Activated naive CD8-positive, alpha-beta T cell treated with anti-CD3 and anti-CD28 coated beads, Interleukin-2, amount 50 U/mL, for 24 hours (primary cell): ENCODE results near the gene FNBP1L.

ENCODE experiments used
- ATAC-seq: fragments of 150-1000 bp; cut with Tn5 transposase; one replicate; pipeline ENCODE4 v1.10.0; 2021
- DNase-seq: peaks from one replicate; pipeline ENCODE4 v3.0.0; 2021
- H3K27ac Mint-ChIP-seq: one replicate; pipeline ENCODE4 v1.8.0; 2021; ENCODE audit warnings: mild to moderate bottlenecking, mixed read lengths
- H3K27me3 Mint-ChIP-seq: one replicate; pipeline ENCODE4 v1.8.0; 2021; ENCODE audit warnings: mixed read lengths
- H3K36me3 Mint-ChIP-seq: one replicate; pipeline ENCODE4 v1.8.0; 2021; ENCODE audit warnings: low read depth, mixed read lengths
- H3K4me1 Mint-ChIP-seq: one replicate; pipeline ENCODE4 v1.8.0; 2021; ENCODE audit warnings: mixed read lengths
- H3K4me3 Mint-ChIP-seq: one replicate; pipeline ENCODE4 v1.8.0; 2021; ENCODE audit warnings: mild to moderate bottlenecking, moderate library complexity, mixed read lengths
- H3K9me3 Mint-ChIP-seq: one replicate; pipeline ENCODE4 v1.8.0; 2021; ENCODE audit warnings: mixed read lengths

The FNBP1L gene

DNA sequence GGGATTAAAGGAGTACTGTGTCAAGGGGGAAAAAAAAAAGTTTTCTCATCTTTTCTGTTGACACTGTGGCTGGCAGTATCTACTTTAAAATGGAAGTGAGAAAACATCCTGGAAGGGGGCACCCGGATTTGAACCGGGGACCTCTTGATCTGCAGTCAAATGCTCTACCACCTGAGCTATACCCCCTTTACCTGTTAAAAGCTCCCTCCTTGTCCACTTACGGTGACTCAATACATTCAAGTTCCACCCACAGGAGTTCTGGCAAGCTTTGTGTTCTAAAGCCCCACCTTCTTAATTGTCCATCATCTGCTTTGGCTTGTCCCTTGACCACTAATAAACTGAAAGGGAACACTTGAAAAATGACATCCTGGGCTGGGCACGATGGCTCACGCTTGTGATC is 68.2 kb downstream of the FNBP1L start:
- H3K27ac Mint-ChIP-seq: no peak overlapping the region
- H3K4me3 Mint-ChIP-seq: no peak overlapping the region
- H3K4me1 Mint-ChIP-seq: no peaks in the 10 kb centered on the region
- peaks cover 4% of the 10 kb centered on the region for H3K27me3 Mint-ChIP-seq
- no peaks in the 10 kb centered on the region for H3K9me3 Mint-ChIP-seq
- ATAC-seq (no peak), DNase-seq (peak; percentile 6)
- peaks cover 2% of the 10 kb centered on the region for H3K36me3 Mint-ChIP-seq

DNA sequence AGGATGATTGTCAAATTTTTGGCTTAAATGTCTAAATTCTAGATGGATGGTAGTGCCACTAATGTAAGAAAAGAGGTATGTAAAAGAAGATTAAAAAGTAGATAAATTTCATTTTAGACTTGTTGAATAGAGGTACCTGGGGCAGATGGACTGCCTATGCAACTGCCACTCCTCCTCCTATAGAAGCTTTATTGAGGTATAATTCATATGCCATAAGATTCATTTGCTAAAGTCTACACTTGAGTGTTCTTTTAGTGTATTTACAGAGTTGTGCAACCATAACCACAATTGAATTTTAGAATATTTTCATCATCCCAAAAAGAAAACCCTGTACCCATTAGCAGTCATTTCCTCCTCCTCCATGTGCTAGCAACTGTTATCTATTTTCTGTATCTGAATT is 70.6 kb downstream of the FNBP1L start:
- ATAC-seq: no peak

DNA sequence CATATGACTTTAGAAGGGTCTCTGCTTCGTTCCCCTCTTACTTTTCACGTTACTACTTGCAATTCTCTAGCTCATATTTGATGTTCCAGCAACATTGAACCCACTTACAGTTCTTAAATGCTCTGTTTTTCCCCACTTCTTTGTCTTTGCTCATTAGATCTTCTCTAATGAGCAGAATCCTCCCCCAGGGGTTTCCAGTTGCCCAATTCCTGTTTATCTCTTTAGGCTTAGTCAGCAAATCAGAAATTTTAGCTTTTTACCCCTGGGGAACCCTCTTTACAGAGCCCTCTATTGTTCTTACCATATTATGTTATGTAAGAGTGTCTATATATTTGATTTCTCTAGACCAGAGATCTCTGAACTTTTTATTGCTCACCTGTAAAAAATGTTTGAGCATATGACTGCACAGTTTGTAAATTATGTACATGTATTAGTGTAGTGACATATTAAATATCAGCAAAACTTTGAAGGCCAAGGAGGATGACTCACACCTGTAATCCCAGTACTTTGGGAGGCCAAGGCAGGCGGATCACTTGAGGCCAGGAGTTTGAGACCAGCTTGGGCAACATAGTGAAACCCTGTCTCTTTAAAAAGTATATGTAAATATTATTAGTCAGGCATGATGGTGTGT is 71.4 kb downstream of the FNBP1L start:
- ATAC-seq: no peak
- H3K4me1 Mint-ChIP-seq: no peaks in the 10 kb centered on the region
- H3K27ac Mint-ChIP-seq: no peak overlapping the region
- H3K36me3 Mint-ChIP-seq: no peaks in the 10 kb centered on the region
- H3K9me3 Mint-ChIP-seq: no peaks in the 10 kb centered on the region
- H3K4me3 Mint-ChIP-seq: no peak overlapping the region
- no peak for DNase-seq
- peaks cover 2% of the 10 kb centered on the region for H3K27me3 Mint-ChIP-seq

More for the DNA sequence above, 70.6 kb downstream of the FNBP1L start:
- Mint-ChIP-seq H3K4me1 (no peaks in the 10 kb centered on the region), H3K4me3 (no peak overlapping the region), H3K27me3 (peaks cover 2% of the 10 kb centered on the region), H3K9me3 (no peaks in the 10 kb centered on the region), H3K36me3 (peaks cover 2% of the 10 kb centered on the region), H3K27ac (no peak overlapping the region)
- DNase-seq: no peak

DNA sequence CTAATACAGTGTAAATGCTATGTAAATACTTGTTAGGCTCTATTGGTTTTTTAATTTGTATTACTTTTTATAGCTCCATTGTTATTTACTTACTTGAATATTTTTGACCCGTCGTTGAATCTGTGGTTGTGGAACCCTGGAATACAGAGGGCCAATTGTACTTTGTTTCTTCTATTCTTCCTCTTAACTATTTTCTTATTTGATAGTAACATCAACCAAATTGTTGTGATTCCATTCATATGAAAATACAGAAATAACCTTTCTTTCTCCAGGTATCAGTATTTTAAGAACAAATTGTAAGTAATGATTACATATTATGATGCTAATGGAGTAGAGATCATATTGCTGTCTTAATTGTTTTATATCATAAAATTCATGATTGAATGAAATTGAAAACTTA is 73.7 kb downstream of the FNBP1L start:
- Mint-ChIP-seq H3K36me3 (no peaks in the 10 kb centered on the region), H3K27me3 (peaks cover 2% of the 10 kb centered on the region), H3K9me3 (no peaks in the 10 kb centered on the region), H3K4me3 (no peak overlapping the region), H3K4me1 (no peaks in the 10 kb centered on the region), H3K27ac (no peak overlapping the region)
- DNase-seq (no peak), ATAC-seq (no peak)

DNA sequence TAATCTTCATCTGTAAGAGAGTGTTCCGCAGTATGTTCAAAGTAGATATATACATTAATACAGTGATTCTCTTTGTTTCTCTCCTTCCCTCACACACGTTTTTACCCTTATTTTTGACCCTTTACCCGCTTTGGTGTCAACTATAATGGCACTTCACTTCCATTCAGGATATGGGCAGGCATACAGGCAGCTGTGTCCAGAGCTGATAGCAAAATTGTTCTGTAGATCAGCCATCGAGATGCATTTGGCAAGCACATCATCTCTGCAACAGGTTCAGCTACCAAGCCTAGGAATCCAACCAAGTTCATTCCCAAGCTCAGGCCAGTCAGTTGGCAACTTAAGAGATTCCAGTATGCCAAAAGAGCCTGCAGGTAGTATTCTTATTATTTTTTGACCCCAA is 74.8 kb downstream of the FNBP1L start:
- ATAC-seq: no peak
- DNase-seq: no peak
- Mint-ChIP-seq H3K36me3 (no peaks in the 10 kb centered on the region), H3K27ac (no peak overlapping the region), H3K4me3 (no peak overlapping the region), H3K9me3 (no peaks in the 10 kb centered on the region), H3K4me1 (no peaks in the 10 kb centered on the region), H3K27me3 (peaks cover 2% of the 10 kb centered on the region)

DNA sequence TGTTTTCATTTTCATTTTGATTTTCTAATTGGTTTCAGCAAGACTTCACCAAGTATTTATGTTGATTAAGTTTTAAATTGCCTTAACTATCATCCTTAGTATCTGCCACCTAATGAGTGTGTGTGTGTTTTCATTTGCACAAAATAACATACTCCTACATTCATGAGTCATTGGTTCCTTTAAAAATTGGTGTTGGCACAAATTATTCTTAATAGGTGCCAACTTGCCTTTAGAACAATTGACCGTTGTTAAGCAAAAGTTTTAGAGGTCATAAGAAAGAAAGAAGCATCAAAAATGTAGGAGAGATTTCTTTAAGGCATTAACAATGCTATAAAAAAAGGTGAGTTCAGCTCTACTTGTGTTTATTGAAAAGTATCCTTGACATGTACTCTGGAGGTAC is 77.5 kb downstream of the FNBP1L start:
- H3K4me3 Mint-ChIP-seq: no peak overlapping the region
- H3K27ac Mint-ChIP-seq: no peak overlapping the region
- DNase-seq: no peak
- ATAC-seq: no peak
- no peaks in the 10 kb centered on the region for H3K36me3 Mint-ChIP-seq
- H3K4me1 Mint-ChIP-seq: no peaks in the 10 kb centered on the region
- H3K27me3 Mint-ChIP-seq: no peaks in the 10 kb centered on the region
- H3K9me3 Mint-ChIP-seq: no peaks in the 10 kb centered on the region

DNA sequence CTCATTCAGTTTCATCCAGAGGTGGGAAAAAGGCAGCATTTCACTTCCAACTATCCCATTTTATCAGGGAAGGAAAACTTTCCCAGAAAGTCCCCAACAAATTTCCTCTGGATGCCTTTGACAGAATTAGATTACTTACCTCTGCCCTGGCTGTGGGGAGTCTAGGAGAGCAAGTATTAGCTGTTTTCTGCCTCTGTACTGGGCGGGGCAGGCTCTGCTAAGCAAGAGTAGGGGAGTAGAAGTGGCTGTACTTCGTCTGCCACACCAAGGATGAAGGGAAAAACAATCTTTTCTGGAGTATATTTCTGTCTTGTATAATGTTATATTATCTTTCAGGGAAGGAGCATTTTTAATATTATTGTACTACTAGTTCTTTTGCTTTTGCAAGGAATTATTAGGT is 78.5 kb downstream of the FNBP1L start:
- no peaks in the 10 kb centered on the region for H3K27me3 Mint-ChIP-seq
- no peaks in the 10 kb centered on the region for H3K36me3 Mint-ChIP-seq

DNA sequence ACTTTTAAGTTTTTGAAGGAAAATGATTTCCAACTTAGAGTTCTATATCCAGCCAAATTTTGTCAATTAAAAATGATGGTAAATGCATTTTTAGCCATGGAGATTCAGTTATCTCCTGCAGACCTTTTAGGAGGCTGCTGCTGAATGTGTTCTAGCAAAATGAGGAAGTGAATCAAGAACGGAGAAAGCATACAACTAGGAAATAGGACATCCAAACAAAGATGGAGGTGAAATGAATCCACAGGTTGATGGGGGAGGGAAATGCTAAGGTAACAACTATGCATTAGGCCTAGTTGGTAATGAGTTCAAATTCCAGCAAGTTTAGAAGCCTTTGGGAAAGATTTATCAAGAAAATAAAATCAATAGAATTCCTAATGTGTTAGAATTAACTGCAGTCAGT is 80.5 kb downstream of the FNBP1L start:
- Mint-ChIP-seq H3K4me3 (no peak overlapping the region), H3K9me3 (no peaks in the 10 kb centered on the region), H3K36me3 (no peaks in the 10 kb centered on the region), H3K27me3 (peaks cover 1% of the 10 kb centered on the region), H3K4me1 (no peaks in the 10 kb centered on the region), H3K27ac (no peak overlapping the region)
- no peak for DNase-seq
- no peak for ATAC-seq

More for the DNA sequence above, 78.5 kb downstream of the FNBP1L start:
- Mint-ChIP-seq H3K27ac (no peak overlapping the region), H3K4me1 (no peaks in the 10 kb centered on the region), H3K4me3 (no peak overlapping the region), H3K9me3 (no peaks in the 10 kb centered on the region)
- no peak for DNase-seq
- no peak for ATAC-seq

DNA sequence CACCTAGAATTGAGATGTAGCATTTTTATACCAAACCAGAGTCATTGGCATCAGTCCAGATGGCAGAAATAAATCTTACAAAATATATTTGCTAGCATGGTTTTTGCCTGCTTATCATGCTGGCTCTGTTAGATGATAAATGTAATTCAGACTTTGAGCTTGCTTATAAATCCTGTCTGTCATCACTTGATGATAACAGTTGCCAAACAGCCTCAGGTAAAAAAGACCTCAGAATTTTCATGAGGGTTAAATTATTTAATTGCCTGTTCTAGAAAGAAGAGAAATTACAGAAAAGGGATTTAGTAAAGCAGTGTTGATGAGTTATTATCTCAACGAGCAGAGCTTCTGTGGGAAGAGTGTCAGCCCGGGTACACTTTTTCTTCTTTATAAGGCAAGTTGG is 83.3 kb downstream of the FNBP1L start:
- no peak for ATAC-seq
- no peak overlapping the region for H3K4me3 Mint-ChIP-seq
- no peaks in the 10 kb centered on the region for H3K36me3 Mint-ChIP-seq
- H3K9me3 Mint-ChIP-seq: no peaks in the 10 kb centered on the region
- H3K27ac Mint-ChIP-seq: no peak overlapping the region
- no peak for DNase-seq
- H3K27me3 Mint-ChIP-seq: peaks cover 6% of the 10 kb centered on the region
- no peaks in the 10 kb centered on the region for H3K4me1 Mint-ChIP-seq

DNA sequence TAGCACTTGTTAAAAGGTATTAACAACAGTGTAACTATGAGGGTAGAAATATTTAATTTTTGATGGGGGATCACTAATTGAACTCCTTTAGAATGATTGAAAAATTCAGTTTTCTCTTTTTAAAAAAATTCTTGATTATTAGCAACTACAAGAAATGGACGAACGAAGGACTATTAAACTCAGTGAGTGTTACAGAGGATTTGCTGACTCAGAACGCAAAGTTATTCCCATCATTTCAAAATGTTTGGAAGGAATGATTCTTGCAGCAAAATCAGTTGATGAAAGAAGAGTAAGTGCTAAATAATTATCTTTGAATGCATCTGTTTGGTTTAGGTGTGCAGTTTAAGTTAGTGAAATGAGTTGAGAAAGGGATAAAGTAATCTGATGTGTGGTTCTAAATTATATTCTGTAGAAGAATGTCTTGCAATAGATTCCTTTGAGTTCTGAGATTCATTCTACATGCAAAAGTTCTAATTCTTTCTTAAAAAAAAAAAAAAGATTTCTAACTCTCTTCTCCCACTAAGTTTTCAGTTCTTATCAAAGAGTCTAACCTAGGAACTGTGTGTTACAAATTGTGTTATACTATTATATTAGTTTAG is 85.0 kb downstream of the FNBP1L start:
- H3K36me3 Mint-ChIP-seq: no peaks in the 10 kb centered on the region
- H3K27me3 Mint-ChIP-seq: peaks cover 7% of the 10 kb centered on the region
- ATAC-seq (no peak), DNase-seq (no peak)
- no peak overlapping the region for H3K4me3 Mint-ChIP-seq
- H3K27ac Mint-ChIP-seq: no peak overlapping the region
- peaks cover under 1% of the 10 kb centered on the region for H3K4me1 Mint-ChIP-seq
- no peaks in the 10 kb centered on the region for H3K9me3 Mint-ChIP-seq

DNA sequence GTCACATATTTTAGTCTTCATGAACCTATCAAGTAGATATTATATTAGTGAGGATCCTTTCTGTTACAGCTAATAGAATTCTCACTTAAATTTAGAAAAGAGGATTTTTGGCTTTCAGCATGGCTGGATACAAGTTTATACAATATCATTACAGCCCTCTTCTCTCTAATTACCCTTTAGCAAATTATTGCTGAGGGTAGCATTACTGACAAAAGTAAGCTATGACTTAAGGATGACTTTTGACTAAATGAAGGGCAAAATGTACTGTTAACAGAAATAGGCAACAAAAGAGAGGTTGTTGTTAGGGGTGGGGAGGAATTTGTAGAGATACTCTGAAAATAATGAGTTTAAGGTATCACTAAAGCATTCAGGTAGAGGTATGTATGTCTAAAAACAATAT is 85.8 kb downstream of the FNBP1L start:
- Mint-ChIP-seq H3K36me3 (no peaks in the 10 kb centered on the region), H3K4me3 (no peak overlapping the region), H3K27ac (no peak overlapping the region), H3K9me3 (no peaks in the 10 kb centered on the region), H3K4me1 (peaks cover 5% of the 10 kb centered on the region), H3K27me3 (peaks cover 7% of the 10 kb centered on the region)
- no peak for DNase-seq
- no peak for ATAC-seq

DNA sequence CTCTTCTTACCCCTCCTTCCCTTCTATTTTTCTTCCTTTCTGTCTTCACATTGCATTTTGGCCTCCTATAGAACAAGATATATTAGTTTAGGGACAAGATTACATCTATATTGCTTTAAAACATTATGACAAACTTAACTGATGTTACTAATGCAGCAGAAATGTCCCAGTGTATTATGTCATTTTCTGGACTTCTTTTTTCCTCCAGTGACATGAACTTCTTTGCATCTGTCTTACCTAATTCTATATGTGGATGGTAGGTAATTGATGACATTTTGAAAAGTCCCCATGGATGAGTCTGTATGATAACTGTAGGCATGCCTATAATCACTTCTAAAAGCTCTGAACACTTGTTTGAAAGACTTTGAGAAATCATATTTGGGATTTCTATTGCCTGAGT is 89.5 kb downstream of the FNBP1L start:
- DNase-seq (no peak), ATAC-seq (no peak)
- Mint-ChIP-seq H3K27ac (no peak overlapping the region), H3K36me3 (no peaks in the 10 kb centered on the region), H3K9me3 (no peaks in the 10 kb centered on the region), H3K27me3 (peaks cover 11% of the 10 kb centered on the region), H3K4me3 (no peak overlapping the region), H3K4me1 (peaks cover 5% of the 10 kb centered on the region)

DNA sequence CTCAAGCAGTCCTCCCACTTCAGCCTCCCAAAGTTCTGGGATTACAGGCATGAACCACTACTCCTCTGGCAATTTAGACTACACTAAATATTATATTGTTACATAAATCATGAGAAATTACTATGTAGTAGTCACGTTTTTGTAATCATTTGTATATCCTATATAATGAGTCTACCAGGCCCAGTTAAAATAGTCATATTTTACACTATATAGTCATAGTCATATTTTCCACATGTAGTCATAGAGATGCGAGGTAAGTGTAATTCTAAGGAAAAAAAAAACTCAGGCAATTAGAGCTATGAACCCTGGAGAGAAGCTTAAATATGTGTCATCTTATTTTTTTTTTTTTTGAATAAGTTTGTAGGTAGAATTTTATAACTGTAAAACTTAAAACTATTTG is 90.0 kb downstream of the FNBP1L start:
- no peak overlapping the region for H3K4me3 Mint-ChIP-seq
- peaks cover 11% of the 10 kb centered on the region for H3K27me3 Mint-ChIP-seq
- ATAC-seq (peak; percentile 59), DNase-seq (no peak)
- H3K9me3 Mint-ChIP-seq: no peaks in the 10 kb centered on the region
- H3K4me1 Mint-ChIP-seq: peaks cover 5% of the 10 kb centered on the region
- H3K36me3 Mint-ChIP-seq: no peaks in the 10 kb centered on the region
- no peak overlapping the region for H3K27ac Mint-ChIP-seq

DNA sequence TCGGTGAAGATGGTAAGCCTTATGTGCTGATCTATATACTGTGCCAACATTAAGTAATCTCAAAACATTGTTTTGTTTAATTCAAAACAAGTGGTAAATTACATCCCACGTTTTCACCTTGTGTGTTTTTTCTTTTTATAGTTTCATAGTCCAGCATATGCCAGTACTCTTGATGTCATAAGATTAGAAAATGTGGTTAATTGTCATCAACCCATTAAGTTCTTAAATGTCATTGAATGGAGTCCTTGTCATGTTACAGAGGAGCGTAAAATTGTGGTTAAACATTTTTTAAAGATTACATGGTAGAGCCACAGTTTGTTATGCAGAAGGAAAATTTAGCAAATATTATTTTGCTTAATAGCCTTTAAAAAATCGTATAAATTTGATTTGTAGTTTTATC is 93.1 kb downstream of the FNBP1L start:
- DNase-seq (no peak), ATAC-seq (no peak)
- peaks cover 7% of the 10 kb centered on the region for H3K27me3 Mint-ChIP-seq
- H3K4me1 Mint-ChIP-seq: peaks cover 5% of the 10 kb centered on the region
- no peaks in the 10 kb centered on the region for H3K36me3 Mint-ChIP-seq
- H3K27ac Mint-ChIP-seq: no peak overlapping the region
- no peak overlapping the region for H3K4me3 Mint-ChIP-seq
- H3K9me3 Mint-ChIP-seq: no peaks in the 10 kb centered on the region

DNA sequence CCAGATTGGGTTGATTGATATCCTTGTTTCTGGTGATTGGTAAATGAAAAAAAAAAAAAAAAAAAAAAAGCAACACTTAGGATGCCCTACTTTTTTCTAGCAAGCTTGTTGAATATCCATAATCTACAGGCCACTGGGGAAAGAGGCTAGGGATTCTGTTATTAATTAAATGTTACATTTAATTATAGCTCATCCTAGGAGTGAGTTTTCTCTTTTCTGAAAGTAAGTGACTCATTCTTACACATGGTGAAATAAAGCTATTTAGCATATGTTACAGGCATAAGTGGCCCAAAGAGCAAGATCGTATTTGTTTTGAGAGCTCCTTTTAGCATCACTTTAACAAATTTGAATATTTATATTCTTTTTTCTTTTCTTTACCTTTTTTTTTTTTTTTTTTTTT is 94.5 kb downstream of the FNBP1L start:
- no peak for ATAC-seq
- H3K9me3 Mint-ChIP-seq: no peaks in the 10 kb centered on the region
- H3K36me3 Mint-ChIP-seq: no peaks in the 10 kb centered on the region
- DNase-seq: no peak
- no peak overlapping the region for H3K4me3 Mint-ChIP-seq
- H3K27ac Mint-ChIP-seq: no peak overlapping the region
- H3K4me1 Mint-ChIP-seq: peaks cover 5% of the 10 kb centered on the region
- peaks cover 5% of the 10 kb centered on the region for H3K27me3 Mint-ChIP-seq
